Muscle of arm (tissue), 12 donors: ENCODE data around the gene PLCH1. TPM values are rescaled to one million over a fixed set of nuclear protein-coding genes. Genes with fewer than 3 reads are reported as not detected.

Experiments
- DNase-seq: peaks from one replicate; pipeline ENCODE4 v3.0.0-alpha.2; 2013
- polyA plus RNA-seq, 12 donors: library from polyadenylated mRNA; unstranded; fragments of 120-200 nt; gene quantifications; one replicate each; pipeline ENCODE4 v1.2.1, GENCODE V29; 2013; ENCODE audit not compliant: insufficient read length in 12 of 12

The PLCH1 gene
- polyA plus RNA-seq, 12 donors: 0.20 to 0.97 (median 0.40) TPM; not detected in 2

- DNase-seq: no peak
Measured at GRCh38 chr3:155550391-155550790, 194.5 kb downstream of the PLCH1 start.

- no peak for DNase-seq
Measured at GRCh38 chr3:155549087-155549486, 195.8 kb downstream of the PLCH1 start.

GRCh38 chr3:155548195-155548594 is 196.7 kb downstream of the PLCH1 start:
- no peak for DNase-seq

- no peak for DNase-seq
Measured at GRCh38 chr3:155535098-155535497, 209.8 kb downstream of the PLCH1 start.

- DNase-seq: no peak
Measured at GRCh38 chr3:155528579-155528978, 216.3 kb downstream of the PLCH1 start.

GRCh38 chr3:155525324-155525833 is 219.5 kb downstream of the PLCH1 start:
- no peak for DNase-seq

GRCh38 chr3:155520463-155520862 is 224.4 kb downstream of the PLCH1 start:
- no peak for DNase-seq

- DNase-seq: no peak
Measured at GRCh38 chr3:155519078-155519477, 225.8 kb downstream of the PLCH1 start.

GRCh38 chr3:155517903-155518302 is 227.0 kb downstream of the PLCH1 start:
- DNase-seq: no peak

DNA sequence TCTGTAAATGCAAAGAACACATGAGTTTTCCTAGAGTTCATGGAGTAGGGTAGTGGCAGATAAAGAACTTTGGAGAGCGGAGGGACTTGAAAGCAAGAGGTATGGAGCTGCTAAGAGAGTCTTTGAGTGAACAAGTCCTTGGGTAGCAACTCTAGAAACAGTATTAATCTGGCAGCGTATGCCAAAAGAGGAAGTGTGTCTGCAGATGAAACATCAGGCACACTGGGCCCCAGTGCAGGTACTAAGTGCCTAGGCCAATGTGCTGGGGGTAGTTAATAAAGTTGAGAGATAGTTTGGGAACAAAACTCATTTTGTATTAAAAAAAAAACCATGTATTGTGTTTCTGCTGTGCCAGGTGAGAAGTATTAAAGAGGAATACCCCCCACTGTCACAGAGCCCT is 228.4 kb downstream of the PLCH1 start:
- no peak for DNase-seq

GRCh38 chr3:155512867-155513261 is 232.0 kb downstream of the PLCH1 start:
- no peak for DNase-seq

- no peak for DNase-seq
Measured at GRCh38 chr3:155512175-155512866, 232.6 kb downstream of the PLCH1 start.

DNA sequence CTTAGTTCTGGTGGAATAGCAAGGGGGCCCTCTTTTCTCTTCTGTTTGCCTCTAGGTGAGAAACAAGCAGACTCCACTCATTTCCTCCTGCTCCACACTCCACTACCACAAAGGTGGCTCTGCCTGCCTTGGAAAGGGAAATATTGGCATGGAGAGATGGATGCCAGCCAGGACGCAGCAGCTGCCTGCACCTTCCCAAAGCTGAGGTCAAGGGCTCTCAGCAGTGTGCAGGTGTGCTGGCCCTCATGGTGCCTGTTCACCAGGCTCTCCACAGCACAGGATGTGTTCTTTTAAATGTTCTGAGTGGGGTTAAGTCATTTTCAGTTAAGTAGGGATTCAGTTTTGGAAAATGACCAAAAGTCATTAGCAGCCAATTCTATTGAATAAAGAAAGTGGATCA is 240.2 kb downstream of the PLCH1 start:
- DNase-seq: no peak

DNA sequence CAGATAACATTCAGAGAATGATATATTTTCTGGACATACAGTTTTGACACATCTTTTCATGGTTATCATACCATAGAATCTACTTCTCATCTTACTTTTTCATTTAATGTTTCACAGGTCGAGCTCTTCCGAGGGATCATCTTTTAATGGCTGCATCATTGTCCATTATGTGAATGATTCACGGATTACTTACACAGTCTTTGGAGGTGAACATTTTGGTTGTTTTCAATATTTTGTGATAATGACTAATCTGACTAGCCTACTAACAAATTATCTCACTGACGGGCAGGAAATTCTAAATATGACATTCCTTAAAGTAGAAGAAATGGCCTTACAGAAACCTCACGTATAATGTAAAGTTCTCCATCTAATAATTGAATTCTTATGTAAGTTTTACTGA is 242.2 kb downstream of the PLCH1 start:
- no peak for DNase-seq

- no peak for DNase-seq
Measured at GRCh38 chr3:155500194-155500818, 244.6 kb downstream of the PLCH1 start.

DNA sequence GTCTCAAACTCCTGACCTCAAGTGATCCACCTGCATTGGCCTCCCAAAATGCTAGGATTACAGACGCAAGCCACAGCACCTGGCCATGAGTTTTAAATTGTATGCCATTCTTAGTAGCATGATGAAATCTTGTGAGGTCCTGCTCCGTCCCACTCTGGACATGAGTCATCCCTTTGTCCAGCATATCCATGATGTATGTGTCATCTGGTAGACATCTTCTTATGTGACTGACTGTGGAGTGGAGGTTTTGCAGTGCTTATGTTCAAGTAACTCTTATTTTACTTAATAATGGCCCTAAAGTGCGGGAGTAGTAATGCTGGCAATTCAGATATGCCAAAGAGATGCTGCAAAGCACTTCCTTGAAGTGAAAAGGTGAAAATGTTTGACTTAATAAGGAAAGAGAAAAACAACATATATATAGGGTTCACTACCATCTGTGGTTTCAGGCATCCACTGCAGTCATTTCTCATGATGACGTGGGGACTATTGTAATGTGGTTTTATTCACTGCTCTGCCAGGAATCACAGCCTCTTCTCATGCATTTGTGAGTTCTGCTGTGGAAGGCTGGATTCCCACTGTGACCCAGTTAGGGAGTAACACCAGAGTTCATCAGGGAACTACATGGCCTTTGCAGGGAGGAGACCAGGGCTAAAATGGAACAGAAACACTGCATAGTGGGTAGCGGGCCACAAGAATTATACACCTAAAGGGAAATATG is 246.8 kb downstream of the PLCH1 start:
- DNase-seq: no peak

DNA sequence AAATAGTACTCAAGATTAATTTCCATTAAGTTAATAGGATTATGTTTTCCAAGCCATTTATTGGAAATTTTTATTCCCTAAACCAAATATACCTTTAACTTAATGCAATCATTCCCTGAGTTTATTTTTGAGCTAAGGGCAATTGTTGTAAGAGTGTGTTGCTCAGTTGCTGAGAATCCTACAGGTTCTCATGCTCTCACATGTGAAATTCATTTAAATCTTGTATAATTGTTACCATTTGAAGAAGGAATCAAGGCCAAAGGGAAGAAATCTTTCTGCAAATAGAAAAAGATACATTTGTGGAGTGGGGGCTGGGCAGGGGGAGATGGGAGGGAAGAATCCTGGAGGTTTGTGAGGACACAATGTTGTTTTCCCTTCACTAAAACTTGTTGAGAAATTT is 248.7 kb downstream of the PLCH1 start:
- DNase-seq: no peak

GRCh38 chr3:155495387-155495786 is 249.5 kb downstream of the PLCH1 start:
- DNase-seq: no peak

- DNase-seq: no peak
Measured at GRCh38 chr3:155494332-155494731, 250.5 kb downstream of the PLCH1 start.

GRCh38 chr3:155492841-155493240 is 252.0 kb downstream of the PLCH1 start:
- no peak for DNase-seq

DNA sequence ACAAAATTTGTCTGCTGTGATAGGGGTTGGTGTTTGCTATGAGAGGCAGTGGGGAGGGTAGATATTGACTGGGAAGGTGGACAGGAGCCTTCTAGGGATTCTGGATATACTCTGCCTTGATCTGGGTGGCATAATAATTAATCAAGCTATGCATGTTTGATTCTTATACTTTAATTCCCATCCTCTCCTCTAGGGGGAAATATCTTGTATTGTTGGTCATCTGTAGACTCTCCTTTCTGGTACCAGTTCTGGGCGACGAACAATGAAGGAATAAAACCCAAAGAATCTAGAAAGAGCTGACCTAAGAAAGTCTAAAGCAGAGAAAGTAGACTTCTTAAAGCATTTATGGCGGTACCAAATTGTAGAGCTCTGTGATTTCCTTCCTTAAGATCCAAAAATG is 253.2 kb downstream of the PLCH1 start:
- DNase-seq: no peak

DNA sequence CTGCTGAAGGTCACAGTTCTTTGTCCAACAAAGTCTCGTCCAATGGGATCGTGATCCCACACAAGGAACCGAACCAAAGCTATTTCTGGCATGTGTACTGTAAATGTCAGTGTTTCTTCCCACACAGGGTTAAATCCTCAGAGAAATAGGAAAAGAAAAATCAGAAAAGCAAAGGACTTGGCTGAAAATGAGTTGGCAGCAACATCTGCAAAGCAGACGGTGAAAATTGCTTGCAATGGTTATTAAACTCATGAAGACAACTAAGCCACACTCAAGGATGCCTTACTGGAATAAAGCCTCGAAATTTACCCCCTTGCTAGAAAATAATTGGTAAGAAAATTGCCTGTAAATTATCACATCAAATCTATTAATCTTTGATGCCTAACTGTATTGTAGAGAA is 256.2 kb downstream of the PLCH1 start:
- DNase-seq: no peak

DNA sequence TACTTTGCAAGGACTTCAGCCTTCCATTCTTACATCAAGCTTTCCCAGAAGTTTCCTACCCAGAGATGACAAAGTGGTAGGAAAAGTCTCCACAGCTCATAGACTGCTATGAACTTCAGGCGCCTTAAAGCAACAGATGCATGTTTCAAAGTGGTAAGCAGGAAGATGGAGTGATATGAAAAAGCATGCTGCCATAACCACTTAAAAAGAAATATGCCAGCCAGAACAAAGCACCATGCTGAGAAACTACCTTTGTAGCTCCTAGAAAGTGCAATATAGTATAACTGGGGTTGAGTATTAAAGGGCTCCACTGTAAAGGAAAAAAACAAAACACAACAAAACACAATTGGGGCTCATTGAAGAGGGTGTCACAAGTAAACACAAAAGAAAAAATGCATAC is 259.0 kb downstream of the PLCH1 start:
- DNase-seq: no peak
